ENCODE measurements around the gene ZG16B. TPM values are rescaled to one million over a fixed set of nuclear protein-coding genes. Genes with fewer than 3 reads are reported as not detected.

ZG16B gene
- total RNA-seq, 6 donors from 2014 or later = 0.69 to 2.0 (median 1.2) TPM; not detected in 3

DNA sequence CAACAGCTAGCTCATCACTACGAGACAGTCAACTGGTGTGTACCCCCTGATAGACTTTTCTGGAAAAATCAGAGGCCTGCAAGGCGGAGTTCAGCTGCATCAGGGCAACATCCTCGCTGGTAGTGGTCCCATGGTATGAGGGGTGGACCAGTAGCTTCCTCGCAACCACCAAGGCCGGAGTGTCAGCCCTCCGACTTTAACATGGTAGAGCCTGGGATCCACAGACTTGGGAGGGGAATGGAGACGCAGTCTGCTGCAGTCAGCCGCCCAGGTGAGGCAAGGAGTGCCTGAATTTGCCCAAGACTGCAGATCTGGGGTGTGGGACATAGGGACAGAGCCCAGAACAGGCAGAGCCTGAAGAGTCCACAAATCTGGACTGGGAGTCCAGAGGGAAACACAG lies 13.4 kb downstream of the ZG16B start:
- Histone ChIP-seq H3K36me3 (no peaks in the 10 kb centered on the region), H3K9me3 (no peaks in the 10 kb centered on the region), H3K4me3 (no peak overlapping the region), H3K4me1 (peaks cover 12 to 26% (median 17%) of the 10 kb centered on the region in 4 donors), H3K27me3 (no peaks in the 10 kb centered on the region), H3K27ac (no peak overlapping the region)
- DNase-seq = no peak
- TF ChIP-seq CTCF (IDR thresholded peaks at IDR 0.05) (no peak), POLR2A (IDR thresholded peaks at IDR 0.05) (no peak), POLR2AphosphoS5 (IDR thresholded peaks at IDR 0.05) (no peak), EP300 (IDR thresholded peaks at IDR 0.05) (no peak)
- WGBS, 2 donors = 90 to 93% methylated on average over 8 of the region's 8 CpGs
- no peak for ATAC-seq (ENCODE audit: low FRiP score in 2 of 2)

- DNase-seq (no peak), ATAC-seq (ENCODE audit: low FRiP score in 2 of 2) (no peak)
- no peaks in the 10 kb centered on the region for H3K27me3 ChIP-seq
- H3K4me3 ChIP-seq = no peak overlapping the region
- no peaks in the 10 kb centered on the region for H3K9me3 ChIP-seq
- WGBS, 2 donors = 66 to 68% methylated on average over 5 of the region's 5 CpGs
- H3K27ac ChIP-seq = no peak overlapping the region
- H3K4me1 ChIP-seq = peaks cover 12 to 20% (median 15%) of the 10 kb centered on the region in 4 donors
- no peaks in the 10 kb centered on the region for H3K36me3 ChIP-seq
- TF ChIP-seq POLR2A (IDR thresholded peaks at IDR 0.05) (no peak), EP300 (IDR thresholded peaks at IDR 0.05) (no peak), POLR2AphosphoS5 (IDR thresholded peaks at IDR 0.05) (no peak), CTCF (IDR thresholded peaks at IDR 0.05) (no peak)
Observed at GRCh38 chr16:2845116-2845515, 15.0 kb downstream of the ZG16B start.

GRCh38 chr16:2846511-2847310 lies 16.6 kb downstream of the ZG16B start:
- Histone ChIP-seq H3K27me3 (no peaks in the 10 kb centered on the region), H3K27ac (no peak overlapping the region), H3K4me3 (no peak overlapping the region), H3K9me3 (no peaks in the 10 kb centered on the region), H3K36me3 (no peaks in the 10 kb centered on the region), H3K4me1 (peaks cover 9 to 11% (median 10%) of the 10 kb centered on the region in 4 donors)
- WGBS, 2 donors = 61 to 68% methylated on average over 3 of the region's 3 CpGs
- TF ChIP-seq POLR2A (IDR thresholded peaks at IDR 0.05) (no peak), POLR2AphosphoS5 (IDR thresholded peaks at IDR 0.05) (no peak), EP300 (IDR thresholded peaks at IDR 0.05) (no peak), CTCF (IDR thresholded peaks at IDR 0.05) (no peak)
- no peak for DNase-seq
- no peak for ATAC-seq (ENCODE audit: low FRiP score in 2 of 2)

GRCh38 chr16:2848933-2849725 lies 19.0 kb downstream of the ZG16B start:
- H3K36me3 ChIP-seq = peaks cover 0 to 6% (median 0%) of the 10 kb centered on the region in 4 donors
- H3K27ac ChIP-seq = no peak overlapping the region
- TF ChIP-seq EP300 (IDR thresholded peaks at IDR 0.05) (no peak), CTCF (IDR thresholded peaks at IDR 0.05) (no peak), POLR2A (IDR thresholded peaks at IDR 0.05) (no peak), POLR2AphosphoS5 (IDR thresholded peaks at IDR 0.05) (no peak)
- whole genome bisulfite sequencing, 2 donors = 71 to 81% methylated on average over 16 of the region's 16 CpGs
- H3K4me1 ChIP-seq = no peaks in the 10 kb centered on the region
- DNase-seq = no peak
- no peak for ATAC-seq (ENCODE audit: low FRiP score in 2 of 2)
- peaks cover 0 to 5% (median under 1%) of the 10 kb centered on the region in 4 donors for H3K9me3 ChIP-seq
- no peak overlapping the region for H3K4me3 ChIP-seq
- no peaks in the 10 kb centered on the region for H3K27me3 ChIP-seq

Measured in upper lobe of left lung (tissue), 6 donors.